GM19238 (cell line): ENCODE measurements around the gene SEMA6B.
"Not testable (repeated sequence)": the region's sequence is repeated elsewhere in the genome, so short reads cannot be mapped to it uniquely, and the experiment has no call there.

Source experiments
- DNase-seq: peaks from one replicate; pipeline ENCODE4 v3.0.0; 2011; ENCODE audit warnings: low spot score; ENCODE audit not compliant: insufficient read length

The SEMA6B gene

GRCh38 chr19:4550479-4551050, 8.9 kb downstream of the SEMA6B start:
- no peak for DNase-seq

GRCh38 chr19:4550018-4550417, 9.5 kb downstream of the SEMA6B start:
- DNase-seq, result no peak

GRCh38 chr19:4548238-4548584, 11.3 kb downstream of the SEMA6B start:
- no peak for DNase-seq

- no peak for DNase-seq
Observed at GRCh38 chr19:4547303-4548237, 11.9 kb downstream of the SEMA6B start.

- no peak for DNase-seq
Observed at GRCh38 chr19:4543842-4544647, 15.4 kb downstream of the SEMA6B start.

- DNase-seq, result no peak
Observed at GRCh38 chr19:4542896-4543841, 16.3 kb downstream of the SEMA6B start.

GRCh38 chr19:4541806-4542145, 17.7 kb downstream of the SEMA6B start:
- DNase-seq, result not testable (repeated sequence)

- no peak for DNase-seq
Observed at GRCh38 chr19:4541114-4541805, 18.2 kb downstream of the SEMA6B start.

GRCh38 chr19:4539693-4540581, 19.5 kb downstream of the SEMA6B start, which contains the start of gene LRG1:
LRG1 (minus strand) TSS chr19:4540036; CDS start chr19:4540013, 23 bp downstream.
- DNase-seq, result no peak

- DNase-seq, result no peak
Observed at GRCh38 chr19:4539169-4539692, 20.3 kb downstream of the SEMA6B start.

- no peak for DNase-seq
Observed at GRCh38 chr19:4538601-4538954, 20.9 kb downstream of the SEMA6B start.

- no peak for DNase-seq
Observed at GRCh38 chr19:4537953-4538600, 21.4 kb downstream of the SEMA6B start.

- DNase-seq, result no peak
Observed at GRCh38 chr19:4536798-4537197, 22.7 kb downstream of the SEMA6B start.

- DNase-seq, result peak; percentile 44
Observed at GRCh38 chr19:4534836-4535658, 24.4 kb downstream of the SEMA6B start, which contains the start of gene PLIN5. PLIN5 (minus strand) TSS chr19:4535224; CDS start chr19:4534074, 1,150 bp downstream.

- no peak for DNase-seq
Observed at GRCh38 chr19:4533835-4534424, 25.6 kb downstream of the SEMA6B start.

- no peak for DNase-seq
Observed at GRCh38 chr19:4533334-4533733, 26.1 kb downstream of the SEMA6B start.

- no peak for DNase-seq
Observed at GRCh38 chr19:4531562-4532165, 27.8 kb downstream of the SEMA6B start.
